Tibial nerve (tissue), 4 donors: ENCODE measurements around the gene OPTC.

Experiments
- EP300 ChIP-seq, 2 donors: sonication (generic); formaldehyde crosslinking; IDR thresholded peaks; one replicate each; pipeline ENCODE4 v1.6.1; 2017; ENCODE audit warnings: antibody characterized with exemption in 2 of 2, mild to moderate bottlenecking in 1 of 2
- POLR2A ChIP-seq, 2 donors: fragments of 450-650 bp; IDR thresholded peaks; one replicate each; pipeline ENCODE4 v1.6.1; 2017; ENCODE audit warnings: antibody characterized with exemption in 2 of 2, mild to moderate bottlenecking in 2 of 2, moderate library complexity in 2 of 2
- TF ChIP-seq, protein P1 (sequence below), 5 experiments: fragments of 200-600 bp in 3 of 5; fragments of 450-650 bp in 2 of 5; sonication (generic) in 3 of 5; IDR thresholded peaks; one replicate each; pipeline ENCODE4 v1.5.1; 2016 to 2019; ENCODE audit warnings: antibody characterized with exemption in 5 of 5, mild to moderate bottlenecking in 3 of 5, moderate library complexity in 2 of 5

DNA sequence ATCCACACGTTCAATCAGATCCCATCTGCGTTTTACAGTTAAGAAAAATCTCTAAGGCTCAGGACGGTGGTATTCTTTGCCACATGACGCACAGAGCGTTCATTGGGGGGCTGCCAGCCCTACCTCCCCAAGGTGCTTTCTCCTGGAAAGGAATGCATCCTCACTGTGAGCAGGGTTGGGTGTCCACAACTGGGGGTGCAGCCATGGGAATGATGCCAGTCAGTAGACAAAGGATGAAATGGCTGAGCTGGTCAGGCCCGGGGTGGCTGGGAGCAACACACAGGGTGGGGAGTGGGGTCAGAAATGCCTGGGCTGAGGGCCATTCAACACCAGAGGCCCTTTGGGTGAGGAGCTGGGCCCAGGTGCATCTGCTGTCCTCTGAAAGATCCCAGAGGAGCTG, 25.9 kb downstream of the OPTC start:
- TF ChIP-seq, protein P1, sequence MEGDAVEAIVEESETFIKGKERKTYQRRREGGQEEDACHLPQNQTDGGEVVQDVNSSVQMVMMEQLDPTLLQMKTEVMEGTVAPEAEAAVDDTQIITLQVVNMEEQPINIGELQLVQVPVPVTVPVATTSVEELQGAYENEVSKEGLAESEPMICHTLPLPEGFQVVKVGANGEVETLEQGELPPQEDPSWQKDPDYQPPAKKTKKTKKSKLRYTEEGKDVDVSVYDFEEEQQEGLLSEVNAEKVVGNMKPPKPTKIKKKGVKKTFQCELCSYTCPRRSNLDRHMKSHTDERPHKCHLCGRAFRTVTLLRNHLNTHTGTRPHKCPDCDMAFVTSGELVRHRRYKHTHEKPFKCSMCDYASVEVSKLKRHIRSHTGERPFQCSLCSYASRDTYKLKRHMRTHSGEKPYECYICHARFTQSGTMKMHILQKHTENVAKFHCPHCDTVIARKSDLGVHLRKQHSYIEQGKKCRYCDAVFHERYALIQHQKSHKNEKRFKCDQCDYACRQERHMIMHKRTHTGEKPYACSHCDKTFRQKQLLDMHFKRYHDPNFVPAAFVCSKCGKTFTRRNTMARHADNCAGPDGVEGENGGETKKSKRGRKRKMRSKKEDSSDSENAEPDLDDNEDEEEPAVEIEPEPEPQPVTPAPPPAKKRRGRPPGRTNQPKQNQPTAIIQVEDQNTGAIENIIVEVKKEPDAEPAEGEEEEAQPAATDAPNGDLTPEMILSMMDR (IDR thresholded peaks at IDR 0.05) = no peak
- TF ChIP-seq EP300 (IDR thresholded peaks at IDR 0.05) = no peak
- no peak for TF ChIP-seq POLR2A (IDR thresholded peaks at IDR 0.05)
